Testis (tissue), 3 donors: ENCODE results near the gene MUC13. TPM values are rescaled to one million over a fixed set of nuclear protein-coding genes. Genes with fewer than 3 reads are reported as not detected.

Experiments used
- DNase-seq: peaks from one replicate; pipeline ENCODE4 v3.0.0-alpha.2; 2019
- H3K27ac ChIP-seq, 2 donors: fragments of 200-600 bp; sonication (generic); one replicate each; pipeline ENCODE4 v1.5.1; 2019
- H3K27me3 ChIP-seq: fragments of 200-600 bp; sonication (generic); one replicate; pipeline ENCODE4 v1.5.1; 2019
- H3K36me3 ChIP-seq: fragments of 200-600 bp; sonication (generic); one replicate; pipeline ENCODE4 v1.5.1; 2017; ENCODE audit warnings: low read depth; ENCODE audit errors: missing control alignments
- H3K4me1 ChIP-seq: fragments of 200-600 bp; sonication (generic); one replicate; pipeline ENCODE4 v1.5.1; 2019
- H3K4me3 ChIP-seq, 2 donors: fragments of 200-600 bp; sonication (generic); one replicate each; pipeline ENCODE4 v1.5.1; 2017 to 2019
- H3K9me3 ChIP-seq: fragments of 200-600 bp; sonication (generic); one replicate; pipeline ENCODE4 v1.5.1; 2017
- POLR2A ChIP-seq: fragments of 450-650 bp; IDR thresholded peaks from one replicate; pipeline ENCODE4 v1.6.1; 2017; ENCODE audit warnings: antibody characterized with exemption, mild to moderate bottlenecking, moderate library complexity
- WGBS, 2 donors: methylation state at CpG; one replicate each; pipeline ENCODE4 v1.1.5; 2018; 5-methylcytosine and 5-hydroxymethylcytosine counted together
- intact Hi-C: fragments of 100-400 bp; cut with DNase I; formaldehyde crosslinking; loops from one replicate; pipeline ENCODE4 v1.15.1; 2023; ENCODE audit warnings: low total_unique reads
- polyA plus RNA-seq: library from polyadenylated mRNA; stranded (reverse); fragments of 350-450 nt; fragmentation: Illumina TruSeq; extraction: RNeasy Lipid Tissue Mini Kit (QIAGEN cat#74804); gene quantifications from one replicate; pipeline ENCODE4 v1.2.3, GENCODE V29; 2014; ENCODE audit warnings: low read depth, low replicate concordance; ENCODE audit not compliant: insufficient read depth
- total RNA-seq, 2 donors: library from RNA; depleted of rRNA; stranded (reverse); fragments of >200 nt; gene quantifications; one replicate each; pipeline ENCODE4 v1.2.3, GENCODE V29; 2016
- TF ChIP-seq, protein P1 (sequence below), 3 experiments: fragments of 450-650 bp in 2 of 3; fragments of 200-600 bp in 1 of 3; sonication (generic) in 1 of 3; IDR thresholded peaks; one replicate each; pipeline ENCODE4 v1.5.1; 2016 to 2019; ENCODE audit warnings: antibody characterized with exemption in 3 of 3, mild to moderate bottlenecking in 2 of 3, moderate library complexity in 1 of 3

Gene MUC13
- total and polyA plus RNA-seq, 3 donors from 2014 or later: 0.19 to 0.34 (median 0.24) TPM

DNA sequence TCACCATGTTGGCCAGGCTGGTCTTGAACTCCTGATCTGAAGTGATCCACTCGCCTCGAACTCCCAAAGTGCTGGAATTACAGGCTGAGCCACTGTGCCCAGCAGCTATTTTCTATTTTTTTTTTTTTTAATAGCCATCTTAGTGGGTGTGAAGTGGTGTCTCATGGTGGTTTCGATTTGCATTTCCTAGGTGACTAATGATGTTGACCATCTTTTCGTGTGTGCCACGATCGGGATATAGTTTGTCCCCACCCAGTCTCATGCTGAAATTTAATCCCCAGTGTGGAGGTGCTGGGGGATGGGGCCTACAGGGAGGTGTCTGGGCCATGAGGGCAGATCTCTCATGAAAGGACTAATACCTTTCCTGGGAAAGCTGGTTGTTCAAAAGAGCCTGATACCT is 41.8 kb upstream of the MUC13 start:
- H3K27me3 ChIP-seq: no peaks in the 10 kb centered on the region
- no peaks in the 10 kb centered on the region for H3K36me3 ChIP-seq
- TF ChIP-seq, protein P1, sequence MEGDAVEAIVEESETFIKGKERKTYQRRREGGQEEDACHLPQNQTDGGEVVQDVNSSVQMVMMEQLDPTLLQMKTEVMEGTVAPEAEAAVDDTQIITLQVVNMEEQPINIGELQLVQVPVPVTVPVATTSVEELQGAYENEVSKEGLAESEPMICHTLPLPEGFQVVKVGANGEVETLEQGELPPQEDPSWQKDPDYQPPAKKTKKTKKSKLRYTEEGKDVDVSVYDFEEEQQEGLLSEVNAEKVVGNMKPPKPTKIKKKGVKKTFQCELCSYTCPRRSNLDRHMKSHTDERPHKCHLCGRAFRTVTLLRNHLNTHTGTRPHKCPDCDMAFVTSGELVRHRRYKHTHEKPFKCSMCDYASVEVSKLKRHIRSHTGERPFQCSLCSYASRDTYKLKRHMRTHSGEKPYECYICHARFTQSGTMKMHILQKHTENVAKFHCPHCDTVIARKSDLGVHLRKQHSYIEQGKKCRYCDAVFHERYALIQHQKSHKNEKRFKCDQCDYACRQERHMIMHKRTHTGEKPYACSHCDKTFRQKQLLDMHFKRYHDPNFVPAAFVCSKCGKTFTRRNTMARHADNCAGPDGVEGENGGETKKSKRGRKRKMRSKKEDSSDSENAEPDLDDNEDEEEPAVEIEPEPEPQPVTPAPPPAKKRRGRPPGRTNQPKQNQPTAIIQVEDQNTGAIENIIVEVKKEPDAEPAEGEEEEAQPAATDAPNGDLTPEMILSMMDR (IDR thresholded peaks at IDR 0.05): no peak
- no peak for TF ChIP-seq POLR2A
- intact Hi-C loops: no loop called here
- 90 to 96% methylated on average over 6 of the region's 6 CpGs for WGBS, 2 donors
- H3K4me1 ChIP-seq: no peaks in the 10 kb centered on the region
- no peaks in the 10 kb centered on the region for H3K9me3 ChIP-seq
- no peak overlapping the region for H3K4me3 ChIP-seq
- DNase-seq: no peak
- H3K27ac ChIP-seq: no peak overlapping the region

DNA sequence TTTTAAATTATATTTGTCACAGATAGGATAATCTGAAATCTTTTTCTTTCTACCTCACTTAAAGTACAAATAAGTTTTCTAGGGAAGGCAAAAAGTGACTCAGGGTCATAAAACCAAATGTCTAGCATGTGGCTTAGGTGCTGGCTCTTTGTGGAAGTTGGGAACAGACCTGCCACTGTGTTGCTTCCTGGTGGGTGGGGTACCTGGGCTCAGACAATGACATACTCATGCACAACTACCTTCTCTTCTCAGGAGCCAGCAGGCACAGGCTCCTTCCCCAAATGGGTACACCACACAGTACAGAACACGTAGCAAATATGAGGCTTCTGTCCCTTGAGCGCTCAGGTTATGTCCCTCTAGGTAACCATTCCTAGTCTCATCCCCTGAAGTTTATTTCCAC is 40.1 kb upstream of the MUC13 start:
- intact Hi-C loops: no loop called here
- DNase-seq: no peak
- no peaks in the 10 kb centered on the region for H3K36me3 ChIP-seq
- H3K4me1 ChIP-seq: no peaks in the 10 kb centered on the region
- TF ChIP-seq, protein P1 (IDR thresholded peaks at IDR 0.05): no peak
- TF ChIP-seq POLR2A: no peak
- H3K27ac ChIP-seq: no peak overlapping the region
- 94 to 96% methylated on average over 2 of the region's 2 CpGs for WGBS, 2 donors
- H3K9me3 ChIP-seq: no peaks in the 10 kb centered on the region
- H3K27me3 ChIP-seq: no peaks in the 10 kb centered on the region
- no peak overlapping the region for H3K4me3 ChIP-seq

DNA sequence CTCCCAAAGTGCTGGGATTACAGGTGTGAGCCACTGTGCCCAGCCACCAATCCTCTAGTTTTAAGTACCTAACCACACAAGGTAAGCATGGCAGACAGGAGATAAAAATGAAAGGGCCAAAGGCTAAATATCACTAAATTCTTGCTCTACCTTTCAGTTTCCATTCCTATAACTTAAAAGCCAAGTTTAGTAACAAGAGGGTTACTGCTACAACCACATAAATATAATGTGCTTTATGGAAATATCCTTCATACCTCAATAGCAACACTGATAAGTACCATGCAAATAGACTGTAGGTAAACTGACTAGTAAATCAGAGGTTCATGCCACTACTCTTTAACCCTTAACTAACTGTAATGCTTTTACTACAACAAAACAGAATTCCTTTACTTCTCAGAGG is 38.7 kb upstream of the MUC13 start:
- no peaks in the 10 kb centered on the region for H3K27me3 ChIP-seq
- no peak for DNase-seq
- no peaks in the 10 kb centered on the region for H3K4me1 ChIP-seq
- H3K9me3 ChIP-seq: no peaks in the 10 kb centered on the region
- TF ChIP-seq POLR2A: no peak
- TF ChIP-seq, protein P1 (IDR thresholded peaks at IDR 0.05): no peak
- H3K27ac ChIP-seq: no peak overlapping the region
- intact Hi-C loops: no loop called here
- H3K4me3 ChIP-seq: no peak overlapping the region
- H3K36me3 ChIP-seq: no peaks in the 10 kb centered on the region

DNA sequence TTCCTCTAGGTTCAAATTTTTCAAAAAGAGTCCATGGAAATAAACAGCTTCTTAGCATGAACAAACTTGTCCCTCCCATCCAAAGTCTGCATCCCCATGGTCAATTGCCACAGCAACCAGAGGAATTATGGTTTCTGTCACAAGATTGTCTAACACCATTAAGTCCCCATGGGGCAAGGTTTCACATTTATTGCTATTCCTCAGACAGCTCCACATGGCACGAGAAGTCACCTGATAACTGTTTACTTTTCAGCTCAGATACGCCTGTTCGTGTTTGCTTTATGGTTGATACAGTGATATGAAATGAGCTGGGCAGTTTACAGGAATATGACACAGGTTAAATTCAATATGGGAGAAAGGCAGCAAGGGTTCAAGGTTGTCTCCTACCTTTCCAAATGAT is 37.9 kb upstream of the MUC13 start:
- Histone ChIP-seq H3K4me3 (no peak overlapping the region), H3K36me3 (no peaks in the 10 kb centered on the region), H3K27ac (no peak overlapping the region), H3K27me3 (no peaks in the 10 kb centered on the region), H3K4me1 (no peaks in the 10 kb centered on the region), H3K9me3 (no peaks in the 10 kb centered on the region)
- no peak for DNase-seq
- TF ChIP-seq, protein P1 (IDR thresholded peaks at IDR 0.05): no peak
- TF ChIP-seq POLR2A: no peak
- intact Hi-C loops: no loop called here
- WGBS, 2 donors: 88 to 96% methylated on average over 3 of the region's 3 CpGs

DNA sequence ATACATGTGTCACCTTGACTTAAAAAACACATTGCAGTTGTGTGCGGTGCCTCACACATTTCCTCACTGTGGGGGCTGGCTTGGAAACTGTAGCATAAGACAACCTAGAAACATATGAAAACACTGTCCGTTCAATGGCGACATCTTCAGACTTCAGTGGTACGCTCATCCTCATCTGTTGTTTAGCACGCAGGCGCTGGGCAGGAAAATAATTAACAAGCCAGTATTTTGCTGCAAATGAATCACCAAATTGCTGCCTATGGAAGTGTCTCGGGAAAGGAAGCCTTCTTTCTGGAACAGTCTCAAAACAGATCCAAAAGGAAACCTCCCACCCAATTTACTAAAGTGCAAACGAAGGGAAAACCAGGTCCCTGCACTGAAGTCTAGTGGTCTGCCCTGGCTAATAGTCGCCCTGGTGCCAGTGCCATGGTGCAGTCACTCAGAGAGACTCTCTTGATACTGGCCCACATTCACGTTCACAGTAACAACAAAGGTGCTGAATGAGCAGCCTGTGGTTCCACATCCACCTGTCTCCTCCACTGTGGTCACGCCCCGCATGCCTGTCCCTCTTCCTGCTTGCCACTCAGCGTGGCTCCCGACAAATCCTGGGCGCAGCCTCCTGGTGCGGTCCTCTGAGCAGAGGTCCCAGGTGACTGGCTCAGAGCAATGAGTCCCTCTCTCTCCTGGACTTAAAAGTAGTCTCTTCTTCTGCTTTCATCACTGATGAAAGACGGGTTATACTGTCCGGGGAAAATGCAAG is 35.6 kb upstream of the MUC13 start:
- Histone ChIP-seq H3K27me3 (no peaks in the 10 kb centered on the region), H3K9me3 (no peaks in the 10 kb centered on the region), H3K4me1 (no peaks in the 10 kb centered on the region), H3K27ac (no peak overlapping the region), H3K36me3 (no peaks in the 10 kb centered on the region), H3K4me3 (no peak overlapping the region)
- DNase-seq: no peak
- WGBS, 2 donors: 93% methylated on average over 13 to 18 of the region's 18 CpGs
- no peak for TF ChIP-seq POLR2A
- TF ChIP-seq, protein P1 (IDR thresholded peaks at IDR 0.05): no peak
- intact Hi-C loops: no loop called here
